ENCODE results near the gene ERCC6L2. TPM values are rescaled to one million over a fixed set of nuclear protein-coding genes. Genes with fewer than 3 reads are reported as not detected.
A peak's percentile ranks its signal among the peaks of the same experiment; 100 is the strongest.

The ERCC6L2 gene
- total RNA-seq, 1 donor from 2014 or later: 20.3 TPM

- DNase-seq (no peak), ATAC-seq (ENCODE audit: poor library complexity) (no peak)
- intact Hi-C loops (cut with DNase I): no loop called here
Observed at GRCh38 chr9:95862343-95862742, 13.1 kb upstream of the ERCC6L2 start.

GRCh38 chr9:95864852-95865580 lies 10.5 kb upstream of the ERCC6L2 start:
- DNase-seq: no peak
- ATAC-seq (ENCODE audit: poor library complexity): no peak
- intact Hi-C loops (cut with DNase I): no loop called here

GRCh38 chr9:95870352-95870751 lies 5.1 kb upstream of the ERCC6L2 start:
- intact Hi-C loops (cut with DNase I): no loop called here
- ATAC-seq (ENCODE audit: poor library complexity) (no peak), DNase-seq (no peak)

GRCh38 chr9:95870906-95871305 lies 4.6 kb upstream of the ERCC6L2 start:
- DNase-seq (no peak), ATAC-seq (ENCODE audit: poor library complexity) (no peak)
- intact Hi-C loops (cut with DNase I): no loop called here

GRCh38 chr9:95874303-95874988 lies 1.0 kb upstream of the ERCC6L2 start:
- no peak for ATAC-seq (ENCODE audit: poor library complexity)
- intact Hi-C loops (cut with DNase I): no loop called here

GRCh38 chr9:95874989-95875304 lies 544 bp upstream of the ERCC6L2 start:
- DNase-seq (peak; percentile 76), ATAC-seq (ENCODE audit: poor library complexity) (peak; percentile 69)
- intact Hi-C loops (cut with DNase I): no loop called here

More at GRCh38 chr9:95874303-95874988, 1.0 kb upstream of the ERCC6L2 start:
- no peak for DNase-seq

GRCh38 chr9:95876138-95876444 lies 600 bp downstream of the ERCC6L2 start:
- ATAC-seq (ENCODE audit: poor library complexity): peak; percentile 26
- intact Hi-C loops (cut with DNase I): no loop called here
- no peak for DNase-seq

GRCh38 chr9:95876595-95876994 lies 1.1 kb downstream of the ERCC6L2 start:
- DNase-seq (no peak), ATAC-seq (ENCODE audit: poor library complexity) (no peak)
- intact Hi-C loops (cut with DNase I): no loop called here

- no peak for DNase-seq
- intact Hi-C loops (cut with DNase I): no loop called here
Observed at GRCh38 chr9:95877984-95878383, 2.5 kb downstream of the ERCC6L2 start.

GRCh38 chr9:95879591-95879990 lies 4.1 kb downstream of the ERCC6L2 start:
- intact Hi-C loops (cut with DNase I): no loop called here
- DNase-seq (no peak), ATAC-seq (ENCODE audit: poor library complexity) (no peak)

More at GRCh38 chr9:95877984-95878383, 2.5 kb downstream of the ERCC6L2 start:
- ATAC-seq (ENCODE audit: poor library complexity): no peak

GRCh38 chr9:95880021-95880690 lies 4.7 kb downstream of the ERCC6L2 start:
- ATAC-seq (ENCODE audit: poor library complexity) (no peak), DNase-seq (no peak)
- intact Hi-C loops (cut with DNase I): no loop called here

GRCh38 chr9:95887926-95888497 lies 12.5 kb downstream of the ERCC6L2 start:
- intact Hi-C loops (cut with DNase I): no loop called here
- no peak for DNase-seq
- no peak for ATAC-seq (ENCODE audit: poor library complexity)

- intact Hi-C loops (cut with DNase I): no loop called here
- DNase-seq (no peak), ATAC-seq (ENCODE audit: poor library complexity) (no peak)
Observed at GRCh38 chr9:95890594-95890993, 15.1 kb downstream of the ERCC6L2 start.

GRCh38 chr9:95891067-95891671 lies 15.7 kb downstream of the ERCC6L2 start:
- intact Hi-C loops (cut with DNase I): no loop called here
- DNase-seq (no peak), ATAC-seq (ENCODE audit: poor library complexity) (no peak)

GRCh38 chr9:95892690-95893089 lies 17.2 kb downstream of the ERCC6L2 start:
- DNase-seq (no peak), ATAC-seq (ENCODE audit: poor library complexity) (no peak)
- intact Hi-C loops (cut with DNase I): no loop called here

- intact Hi-C loops (cut with DNase I): no loop called here
- ATAC-seq (ENCODE audit: poor library complexity) (no peak), DNase-seq (no peak)
Observed at GRCh38 chr9:95896580-95896979, 21.1 kb downstream of the ERCC6L2 start.

- ATAC-seq (ENCODE audit: poor library complexity) (no peak), DNase-seq (no peak)
- intact Hi-C loops (cut with DNase I): no loop called here
Observed at GRCh38 chr9:95901506-95901905, 26.0 kb downstream of the ERCC6L2 start.

GRCh38 chr9:95903398-95903797 lies 27.9 kb downstream of the ERCC6L2 start:
- ATAC-seq (ENCODE audit: poor library complexity): no peak
- DNase-seq: no peak
- intact Hi-C loops (cut with DNase I): no loop called here

- ATAC-seq (ENCODE audit: poor library complexity) (no peak), DNase-seq (no peak)
- intact Hi-C loops (cut with DNase I): no loop called here
Observed at GRCh38 chr9:95907794-95908193, 32.3 kb downstream of the ERCC6L2 start.

Data from Right ventricle myocardium superior (tissue), 1 donor.